NCI-H1048 (cell line): ENCODE results near the gene PMM2.
"Not testable (repeated sequence)": the region's sequence is repeated elsewhere in the genome, so short reads cannot be mapped to it uniquely, and the experiment has no call there.

ENCODE experiments used
- DNase-seq: peaks from one replicate; lab custom pipeline; 2025; lab: John Stamatoyannopoulos, UW

Gene PMM2

DNA sequence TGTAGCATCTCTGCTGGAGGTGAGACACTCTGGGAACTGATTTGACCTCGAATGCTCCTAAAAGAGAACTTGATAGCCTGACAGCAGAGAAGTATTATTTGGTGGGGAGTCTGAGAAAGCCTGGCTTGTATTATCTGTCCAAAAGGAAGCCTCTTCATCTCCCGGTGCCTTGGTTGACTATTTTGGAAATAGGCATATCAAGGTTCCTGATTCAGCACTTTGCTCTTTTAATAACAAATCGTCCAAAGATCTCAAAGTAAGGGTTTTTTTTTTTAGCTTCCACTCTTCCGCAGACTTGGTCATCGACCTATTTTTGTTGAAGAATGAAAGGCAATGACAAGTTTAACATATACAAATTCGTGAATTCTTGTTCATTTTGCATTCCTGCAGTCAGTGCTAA, 15.0 kb upstream of the PMM2 start:
- no peak for DNase-seq

DNA sequence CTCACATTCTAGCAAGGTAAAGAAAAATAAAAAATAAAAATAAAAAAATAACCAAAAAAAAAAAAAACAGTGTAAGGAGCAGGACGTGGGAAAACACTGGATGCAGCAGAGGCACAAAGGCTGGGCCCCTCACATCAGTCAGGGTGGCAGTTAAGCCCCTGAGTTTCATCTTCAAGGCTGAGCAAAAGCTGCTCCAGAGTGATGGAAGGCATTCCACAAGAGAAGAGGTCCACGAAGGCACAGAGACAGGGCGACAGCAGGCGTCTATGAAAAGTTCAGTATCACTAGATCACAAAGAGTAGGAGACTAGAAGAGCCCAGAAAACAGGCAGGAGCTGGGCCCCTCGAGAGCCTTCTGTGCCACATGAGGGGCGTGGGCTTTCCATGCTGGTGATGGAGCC, 12.2 kb upstream of the PMM2 start:
- DNase-seq = no peak

DNA sequence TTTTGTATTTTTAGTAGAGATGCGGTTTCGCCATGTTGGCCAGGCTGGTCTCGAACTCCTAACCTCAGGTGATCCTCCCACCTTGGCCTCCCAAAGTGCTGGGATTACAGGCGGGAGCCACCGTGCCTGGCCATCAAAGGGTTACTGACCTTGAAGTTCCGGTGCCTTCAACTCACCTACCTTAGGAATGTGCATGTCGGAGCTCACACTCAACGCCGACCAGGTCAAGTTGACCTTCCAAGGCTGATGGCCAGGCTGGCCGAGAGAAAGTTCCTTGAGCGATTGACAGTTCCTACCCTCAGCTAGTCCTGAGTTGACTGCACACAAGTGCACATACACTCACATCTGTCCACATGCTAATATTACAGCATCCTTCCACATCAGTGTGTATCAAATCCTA, 11.3 kb upstream of the PMM2 start:
- not testable (repeated sequence) for DNase-seq

DNA sequence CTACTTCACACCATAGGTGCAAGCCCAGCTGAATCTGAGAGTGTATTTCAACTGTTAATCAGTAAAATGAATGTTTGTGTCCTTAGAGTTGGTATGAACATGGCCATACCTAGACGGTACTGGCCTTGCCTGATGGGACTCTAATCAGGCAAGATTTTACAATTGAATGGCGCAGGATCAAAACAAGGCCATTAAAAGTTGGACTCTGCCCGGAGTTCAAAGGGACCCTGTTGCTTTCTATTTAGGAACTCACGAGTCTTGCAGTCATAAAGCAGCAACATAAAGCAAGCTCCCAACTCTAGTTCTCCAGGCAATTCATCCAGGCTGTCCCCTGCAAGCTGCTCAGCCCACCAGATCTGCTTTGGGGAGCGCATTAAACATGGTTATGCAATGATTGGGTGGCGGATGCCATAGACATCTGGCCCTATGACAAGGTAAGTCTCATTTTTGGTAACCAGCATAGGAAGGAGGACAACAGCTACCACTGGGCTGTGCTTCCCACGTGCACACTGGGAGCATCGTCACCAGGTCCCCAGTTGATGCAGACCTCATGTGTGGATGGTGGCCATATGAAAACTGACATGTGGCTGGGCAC, 9.0 kb upstream of the PMM2 start:
- no peak for DNase-seq

DNA sequence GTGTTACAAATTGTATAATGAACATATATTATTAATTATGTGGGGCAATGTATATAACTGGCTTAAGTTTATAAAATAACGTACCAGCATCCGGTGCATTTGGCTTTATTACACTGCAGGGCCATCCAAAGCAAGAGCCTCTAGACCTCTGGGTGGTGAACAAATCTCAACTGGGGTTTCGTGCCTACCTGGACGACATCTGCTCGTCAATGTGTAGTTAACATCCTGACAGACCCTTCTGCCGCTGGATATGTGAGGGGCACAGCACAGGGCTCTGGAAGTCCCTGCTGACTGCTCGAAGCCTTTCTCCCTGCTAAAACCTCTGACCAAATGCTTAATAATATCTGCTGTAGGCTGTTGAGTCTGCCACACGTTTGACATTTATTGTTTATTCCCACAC, 2.5 kb upstream of the PMM2 start:
- DNase-seq = no peak

DNA sequence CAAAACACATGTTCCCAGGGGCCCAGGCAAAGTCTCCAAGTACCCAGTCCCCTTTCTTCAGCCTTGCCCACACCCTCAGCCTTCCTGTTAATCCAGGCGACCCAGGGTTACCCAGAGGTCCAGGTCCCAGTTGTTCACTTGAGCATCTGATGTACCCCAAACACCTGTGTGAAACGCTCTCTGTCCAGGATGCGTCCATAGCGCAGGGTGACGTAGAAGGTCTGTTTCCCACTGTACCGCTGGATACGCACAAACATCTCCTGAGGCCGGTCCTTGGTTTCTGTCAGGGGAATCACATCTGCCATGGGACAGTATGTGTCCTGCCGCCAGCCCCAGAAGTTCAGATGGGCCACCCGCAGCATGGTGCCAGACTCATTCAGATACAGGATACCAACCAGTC, 1.8 kb upstream of the PMM2 start:
- no peak for DNase-seq

DNA sequence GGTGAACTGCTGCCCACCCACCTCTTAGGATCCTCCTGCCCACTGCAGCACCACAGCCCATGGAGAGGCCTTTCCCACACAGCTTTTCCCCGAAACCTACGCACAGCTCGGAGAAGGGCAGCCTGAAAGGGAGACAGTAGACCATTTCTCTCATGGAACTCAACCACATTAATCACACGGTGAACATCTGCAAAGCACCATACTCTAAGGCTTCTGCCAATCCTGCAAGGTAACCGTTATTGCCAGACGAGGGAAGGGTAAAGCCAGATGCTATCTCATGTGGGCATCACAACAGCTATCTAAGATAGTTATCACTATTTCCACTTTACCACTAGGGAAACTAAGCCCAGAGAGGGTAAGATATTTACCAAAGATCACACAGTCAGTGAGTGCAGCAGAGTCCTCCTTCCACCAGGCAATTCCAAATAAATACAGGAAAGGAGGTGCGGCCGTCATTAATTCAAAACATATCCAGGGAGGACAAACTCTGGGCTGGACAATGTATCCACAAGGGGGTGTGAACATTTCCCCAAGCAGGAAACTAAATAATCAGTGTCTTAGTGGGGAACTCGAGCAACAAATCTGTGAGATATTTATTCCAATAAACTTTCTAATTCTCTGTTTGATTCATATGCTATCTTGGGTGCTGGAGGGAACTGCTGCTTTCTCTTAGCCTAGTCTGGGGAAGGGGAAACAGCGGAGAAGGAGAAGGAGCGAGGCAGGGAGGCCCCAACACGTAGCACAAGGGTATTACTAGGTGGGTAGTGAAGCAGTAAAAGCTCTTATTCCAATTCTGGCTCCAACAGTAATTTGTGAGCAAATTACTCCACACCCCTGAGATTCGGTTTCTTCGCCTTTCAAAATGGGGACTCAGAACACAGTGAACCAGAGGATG, 923 bp upstream of the PMM2 start:
- DNase-seq = no peak

DNA sequence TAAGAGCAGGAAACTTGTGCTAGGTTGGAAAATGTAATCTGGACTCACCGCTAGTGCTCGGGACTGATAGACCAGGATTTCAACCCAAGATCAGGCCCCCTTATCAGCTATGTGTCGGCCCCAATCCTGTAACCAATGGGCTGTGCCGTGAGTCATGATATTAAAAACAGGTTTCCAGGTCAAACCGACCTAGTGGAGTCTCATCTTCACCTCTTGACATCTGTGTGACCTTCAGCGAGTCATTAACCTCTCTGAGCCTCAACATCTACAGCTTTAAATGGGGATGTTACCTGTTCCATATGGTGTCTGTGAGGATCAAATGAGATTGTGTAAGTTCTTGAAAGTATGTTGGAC, 512 bp downstream of the PMM2 start:
- DNase-seq = no peak

DNA sequence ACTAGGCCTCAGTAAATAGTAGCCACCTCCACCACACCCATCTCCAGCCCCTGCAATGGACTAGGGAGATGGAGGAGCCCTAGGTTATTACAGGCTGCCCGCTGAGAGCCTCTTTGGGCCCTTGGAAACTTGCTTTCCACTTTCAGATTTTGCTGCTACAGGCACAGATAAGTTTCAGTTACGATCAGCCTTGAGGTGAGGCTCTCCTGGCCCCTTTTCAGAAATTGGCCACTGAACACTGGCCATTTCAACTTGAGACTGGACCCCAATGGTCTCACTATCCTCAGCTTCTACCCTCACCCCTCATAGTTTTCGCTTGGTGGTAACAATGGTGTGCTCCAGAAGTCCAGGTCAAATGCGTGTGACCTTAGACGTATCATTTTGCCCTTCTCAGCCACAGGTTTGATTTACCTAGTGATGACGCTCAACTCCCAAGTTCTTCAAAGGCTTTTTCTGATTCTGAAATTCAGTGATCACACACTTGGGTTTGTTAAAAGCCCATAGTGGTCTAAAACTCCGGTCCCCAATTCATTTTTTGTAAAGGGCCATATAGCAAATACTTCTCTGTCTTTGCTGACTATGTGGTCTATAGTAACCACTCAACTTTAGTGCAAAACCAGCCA, 1.0 kb downstream of the PMM2 start:
- DNase-seq = no peak

DNA sequence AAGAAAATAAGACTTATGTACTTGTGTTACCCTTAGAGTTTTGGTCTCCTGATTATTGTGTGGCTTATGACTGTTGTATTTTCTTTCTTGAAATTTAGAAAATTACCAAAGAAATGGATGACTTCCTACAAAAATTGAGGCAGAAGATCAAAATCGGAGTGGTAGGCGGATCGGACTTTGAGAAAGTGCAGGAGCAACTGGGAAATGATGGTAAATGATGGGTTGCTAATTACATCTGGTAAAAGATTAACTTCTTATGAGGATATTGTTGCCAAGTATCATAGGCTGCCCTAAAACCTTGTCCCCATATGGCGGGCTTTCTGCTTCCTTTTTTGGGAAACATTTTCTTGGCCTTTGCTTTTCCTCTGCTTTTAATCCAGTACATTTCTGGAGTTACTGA, 4.1 kb downstream of the PMM2 start:
- no peak for DNase-seq

DNA sequence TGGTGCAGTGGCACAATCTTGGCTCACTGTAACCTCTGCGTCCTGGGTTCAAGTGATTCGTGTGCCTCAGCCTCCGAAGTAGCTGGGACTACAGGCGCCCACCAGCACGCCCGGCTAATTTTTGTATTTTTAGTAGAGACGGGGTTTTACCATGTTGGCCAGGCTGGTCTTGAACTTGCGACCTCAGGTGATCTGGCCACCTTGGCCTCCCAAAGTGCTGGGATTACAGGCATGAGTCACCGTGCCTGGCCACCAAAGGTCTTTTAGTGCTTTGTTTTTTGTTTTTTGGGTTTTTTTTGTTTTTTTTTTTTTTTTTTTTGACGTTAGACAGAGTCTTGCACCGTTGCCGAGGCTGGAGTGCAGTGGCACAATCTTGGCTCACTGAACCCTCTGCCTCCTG, 6.1 kb downstream of the PMM2 start:
- not testable (repeated sequence) for DNase-seq

DNA sequence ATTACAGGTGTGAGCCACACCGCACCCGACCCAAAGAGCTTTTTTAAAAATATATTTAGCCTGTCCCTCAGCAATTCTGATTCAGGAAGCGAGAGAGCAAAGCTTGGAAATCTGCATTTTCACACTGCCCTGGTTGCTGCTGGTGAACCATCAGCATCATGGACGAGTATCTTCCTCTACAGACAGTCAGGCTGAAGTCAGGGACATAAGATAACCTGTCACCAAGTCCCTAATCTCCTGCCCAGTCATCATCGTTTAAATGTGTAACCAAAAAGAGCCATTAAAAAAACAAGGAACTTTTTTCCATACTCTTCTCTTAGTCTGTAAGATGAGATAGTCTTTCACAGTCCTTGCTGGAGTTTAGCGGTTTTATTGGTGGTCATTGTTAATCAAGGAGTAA, 6.7 kb downstream of the PMM2 start:
- DNase-seq = no peak

DNA sequence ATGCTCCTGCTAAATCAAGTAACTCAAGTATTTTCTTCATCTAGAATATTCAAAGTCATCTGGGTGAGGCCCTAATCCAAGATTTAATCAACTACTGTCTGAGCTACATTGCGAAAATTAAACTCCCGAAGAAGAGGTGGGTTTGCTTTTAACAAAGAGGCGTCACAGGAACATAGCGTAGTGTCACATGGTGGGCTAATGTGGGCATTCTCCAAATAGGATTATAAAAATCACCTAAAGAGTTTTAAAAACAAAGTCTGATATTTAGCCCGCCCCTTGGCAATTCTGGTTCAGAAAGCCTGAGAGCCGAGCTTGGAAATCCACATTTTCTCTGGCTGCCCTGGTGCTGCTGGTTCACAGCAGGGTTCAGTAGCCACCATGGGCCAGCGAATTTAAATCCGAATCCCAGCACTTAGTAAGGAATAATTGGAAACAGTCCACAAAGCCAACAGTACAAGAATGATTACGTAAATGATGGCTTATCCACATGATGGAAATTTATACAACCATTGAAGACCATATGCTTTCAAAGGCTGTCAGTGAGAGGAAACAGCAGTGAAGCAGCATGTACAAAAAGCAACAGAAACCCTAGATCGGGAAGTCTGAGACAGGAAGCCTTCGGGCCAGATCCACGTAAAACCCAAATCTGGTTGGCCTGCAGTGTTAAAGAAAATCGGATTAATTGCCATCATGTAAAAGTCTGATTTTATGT, 8.8 kb downstream of the PMM2 start:
- no peak for DNase-seq

DNA sequence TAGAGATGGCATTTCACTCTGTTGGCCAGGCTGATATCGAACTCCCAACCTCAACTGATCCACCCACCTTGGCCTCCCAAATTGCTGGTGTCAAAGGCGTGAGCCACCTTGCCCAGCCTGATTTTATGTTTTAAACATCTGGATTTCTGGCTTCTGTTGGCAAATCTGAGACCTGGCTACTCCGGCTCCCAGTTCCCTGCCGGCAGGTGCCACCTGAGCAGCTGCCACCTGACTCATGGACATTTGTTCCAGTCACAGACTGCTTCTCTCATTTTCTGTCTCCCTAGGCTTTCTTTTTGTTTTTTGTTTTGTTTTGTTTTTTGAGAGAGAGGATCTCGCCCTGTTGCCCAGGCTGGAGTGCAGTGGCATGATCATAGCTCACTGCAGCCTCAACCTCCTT, 9.6 kb downstream of the PMM2 start:
- no peak for DNase-seq

DNA sequence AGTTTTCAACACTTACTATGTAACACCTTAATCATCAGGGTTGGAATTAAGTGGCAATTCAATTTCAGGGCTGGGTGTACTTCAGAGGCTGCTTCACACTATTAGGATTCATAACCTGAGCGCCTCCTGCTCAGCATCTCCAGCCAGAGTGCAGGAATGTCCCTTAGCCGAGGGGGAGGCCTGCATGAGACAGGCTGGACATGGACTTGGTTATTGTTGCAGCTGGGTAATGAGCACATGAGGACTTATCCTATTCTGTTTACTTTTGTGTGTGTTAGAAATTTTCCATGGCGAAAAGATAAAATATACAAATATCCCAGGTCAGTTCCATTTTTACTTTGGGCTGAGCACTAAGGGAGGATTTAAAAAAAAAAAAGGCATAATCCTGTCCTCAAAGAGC, 10.4 kb downstream of the PMM2 start:
- DNase-seq = no peak

DNA sequence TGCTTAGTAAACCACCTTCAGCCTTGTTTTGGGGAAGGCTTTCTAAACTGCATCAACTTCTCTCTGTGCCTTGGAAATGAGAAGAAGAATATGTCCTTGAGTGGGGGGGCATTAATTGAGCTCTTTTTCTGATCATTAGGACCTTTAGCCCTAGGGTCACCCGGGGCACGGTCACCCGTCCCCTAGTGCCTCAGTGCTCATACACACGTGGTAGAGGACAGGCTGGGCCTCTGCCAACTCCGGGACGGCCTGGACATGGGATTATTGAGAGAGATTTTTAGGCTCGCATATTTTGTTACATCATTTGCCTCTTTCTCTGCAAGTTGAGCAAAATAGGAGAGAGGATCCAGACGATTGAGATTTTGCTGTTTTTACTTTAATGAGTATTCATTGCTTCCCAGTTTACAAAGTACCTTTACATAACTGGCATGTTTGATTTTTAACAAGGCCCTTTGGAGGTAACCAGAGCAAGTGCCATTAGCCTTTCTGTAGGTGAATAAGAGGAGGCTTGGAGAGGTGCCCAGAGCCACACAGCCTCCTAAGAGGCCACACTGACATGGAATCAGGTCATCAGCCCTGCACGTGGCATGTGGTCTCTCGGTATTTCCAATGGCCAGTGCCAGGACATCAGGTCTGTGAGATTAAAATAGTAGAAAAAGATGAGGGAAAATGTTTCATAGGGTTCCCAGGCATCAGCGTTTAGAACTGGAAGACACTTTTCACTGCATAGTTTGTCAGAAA, 11.1 kb downstream of the PMM2 start:
- DNase-seq = no peak

DNA sequence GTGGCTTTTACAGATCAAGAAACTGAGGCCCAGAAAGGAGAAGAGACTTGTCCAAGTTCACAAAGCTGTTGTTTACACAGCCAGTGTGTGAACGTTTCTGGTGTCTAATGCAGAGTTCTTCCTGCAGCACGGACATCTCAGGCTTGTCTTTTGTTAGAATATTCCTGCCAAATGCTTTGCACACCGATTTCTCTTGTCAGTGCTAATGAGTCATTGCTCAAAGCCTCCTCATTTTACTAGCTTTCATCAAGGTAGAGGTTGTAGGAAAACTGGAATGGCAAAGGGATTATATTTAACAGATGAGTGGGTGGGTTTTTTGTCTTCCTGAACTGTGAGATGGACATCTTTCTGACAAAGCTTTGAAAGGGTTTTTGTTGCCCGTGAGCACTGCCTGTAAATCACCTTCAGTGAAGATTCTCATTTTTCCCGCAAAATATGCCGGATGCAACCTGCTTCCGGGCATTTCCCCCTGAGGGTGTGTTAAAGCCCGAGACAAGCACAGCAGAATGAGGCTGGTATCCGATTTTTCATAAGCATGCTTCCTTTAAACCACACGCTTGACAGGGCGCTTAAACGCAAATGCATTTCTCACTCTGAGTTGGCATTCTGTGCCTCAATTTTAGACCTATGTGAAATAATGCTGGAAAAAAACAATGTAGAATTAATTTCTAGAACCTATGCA, 14.7 kb downstream of the PMM2 start:
- no peak for DNase-seq

DNA sequence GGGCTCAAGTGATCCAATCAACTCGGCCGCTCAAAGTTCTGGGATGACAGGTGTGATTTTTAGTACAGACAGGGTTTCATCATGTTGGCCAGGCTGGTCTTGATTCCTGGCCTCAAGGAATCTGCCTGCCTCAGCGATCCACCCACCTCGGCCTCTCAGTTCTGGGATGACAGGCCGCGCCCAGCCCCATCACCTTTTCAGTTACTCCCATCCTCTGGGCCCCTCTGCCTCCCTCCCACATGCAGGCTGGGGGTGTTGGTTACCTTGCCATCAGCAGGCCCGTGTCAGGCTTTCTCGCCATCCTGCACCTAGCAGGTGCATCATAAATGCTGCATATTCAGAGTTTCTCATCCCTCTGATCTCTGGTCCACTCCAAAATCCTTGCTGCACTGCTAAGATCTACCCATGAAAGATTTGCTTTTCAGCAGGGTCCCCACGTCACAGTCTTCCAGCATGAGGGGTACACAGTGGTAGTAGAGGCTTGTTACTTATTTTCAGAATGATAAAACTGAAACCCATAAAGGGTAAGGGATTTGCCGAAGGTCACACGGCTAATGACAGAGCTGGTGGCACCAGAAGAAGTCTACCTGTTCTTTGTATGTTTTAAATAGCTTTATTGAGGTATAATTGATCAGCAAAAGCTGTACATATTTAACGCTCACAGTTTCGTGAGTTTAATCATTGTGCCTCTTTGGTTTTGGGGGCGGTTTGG, 16.6 kb downstream of the PMM2 start:
- DNase-seq = no peak

DNA sequence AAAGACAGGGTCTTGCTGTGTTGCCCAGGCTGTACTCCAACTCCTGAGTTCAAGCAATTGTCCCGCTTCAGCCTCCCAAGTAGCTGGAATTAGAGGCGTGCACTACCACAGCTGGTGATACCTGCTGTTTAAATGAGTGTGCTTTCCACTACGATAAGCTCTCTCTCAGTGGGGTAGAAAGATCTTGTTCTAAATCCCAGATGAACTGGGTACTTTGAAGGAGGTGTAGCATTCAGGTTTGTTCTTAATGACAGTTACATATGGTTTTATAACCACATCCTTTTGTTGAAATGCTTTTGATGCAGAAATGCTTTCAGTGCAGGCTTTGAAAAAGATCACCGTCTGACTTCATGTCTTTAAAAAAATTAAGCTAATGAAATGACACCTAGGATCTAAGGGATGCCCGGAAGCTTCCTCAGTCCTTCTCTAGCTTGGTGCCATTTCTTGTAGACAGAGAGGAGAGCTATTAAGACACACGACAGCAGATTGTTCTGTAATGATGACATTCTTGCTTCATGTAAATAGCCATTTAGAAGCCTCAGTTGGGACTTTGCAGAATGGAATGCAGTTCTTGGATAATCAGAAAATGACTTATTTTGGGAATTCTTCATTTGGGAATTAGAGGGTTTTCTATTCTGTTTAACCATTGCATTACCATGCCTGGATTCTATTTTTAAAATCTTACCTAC, 19.5 kb downstream of the PMM2 start:
- DNase-seq = no peak
